ENCODE data around the gene ATAD2B. TPM values are rescaled to one million over a fixed set of nuclear protein-coding genes. Genes with fewer than 3 reads are reported as not detected.

Gene ATAD2B
- total RNA-seq, 4 donors from 2014 or later: 22.9 to 34.9 (median 28.5) TPM

DNA sequence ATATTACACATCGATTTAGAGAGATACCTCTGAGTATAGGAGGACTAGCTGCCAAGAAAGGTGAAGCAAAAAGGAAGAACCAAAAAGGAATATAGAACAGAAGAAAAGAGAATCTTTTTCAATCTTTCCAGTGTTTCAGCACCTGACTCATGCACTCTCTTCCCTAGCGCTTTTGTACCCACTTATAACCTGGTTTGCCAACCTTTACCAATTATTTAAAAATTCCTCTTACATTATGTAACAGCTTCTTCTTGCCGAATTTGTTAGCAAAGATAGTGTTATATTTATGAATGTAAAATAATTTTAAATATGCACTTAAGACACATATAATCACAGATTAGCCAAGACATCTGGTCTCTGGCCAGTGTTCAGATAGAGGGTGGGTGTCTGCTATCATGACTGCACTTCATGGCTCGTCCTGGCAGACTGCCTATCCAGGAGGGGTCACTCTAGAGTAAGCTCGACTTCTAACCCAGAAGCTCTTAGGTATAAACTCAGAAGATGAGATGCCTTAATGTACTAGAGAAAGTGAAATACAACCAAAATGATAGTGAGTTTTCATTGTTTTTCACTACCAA lies 122.9 kb downstream of the ATAD2B start:
- TF ChIP-seq, protein P1, sequence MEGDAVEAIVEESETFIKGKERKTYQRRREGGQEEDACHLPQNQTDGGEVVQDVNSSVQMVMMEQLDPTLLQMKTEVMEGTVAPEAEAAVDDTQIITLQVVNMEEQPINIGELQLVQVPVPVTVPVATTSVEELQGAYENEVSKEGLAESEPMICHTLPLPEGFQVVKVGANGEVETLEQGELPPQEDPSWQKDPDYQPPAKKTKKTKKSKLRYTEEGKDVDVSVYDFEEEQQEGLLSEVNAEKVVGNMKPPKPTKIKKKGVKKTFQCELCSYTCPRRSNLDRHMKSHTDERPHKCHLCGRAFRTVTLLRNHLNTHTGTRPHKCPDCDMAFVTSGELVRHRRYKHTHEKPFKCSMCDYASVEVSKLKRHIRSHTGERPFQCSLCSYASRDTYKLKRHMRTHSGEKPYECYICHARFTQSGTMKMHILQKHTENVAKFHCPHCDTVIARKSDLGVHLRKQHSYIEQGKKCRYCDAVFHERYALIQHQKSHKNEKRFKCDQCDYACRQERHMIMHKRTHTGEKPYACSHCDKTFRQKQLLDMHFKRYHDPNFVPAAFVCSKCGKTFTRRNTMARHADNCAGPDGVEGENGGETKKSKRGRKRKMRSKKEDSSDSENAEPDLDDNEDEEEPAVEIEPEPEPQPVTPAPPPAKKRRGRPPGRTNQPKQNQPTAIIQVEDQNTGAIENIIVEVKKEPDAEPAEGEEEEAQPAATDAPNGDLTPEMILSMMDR (IDR thresholded peaks at IDR 0.05; ENCODE audit: low read depth): no peak

DNA sequence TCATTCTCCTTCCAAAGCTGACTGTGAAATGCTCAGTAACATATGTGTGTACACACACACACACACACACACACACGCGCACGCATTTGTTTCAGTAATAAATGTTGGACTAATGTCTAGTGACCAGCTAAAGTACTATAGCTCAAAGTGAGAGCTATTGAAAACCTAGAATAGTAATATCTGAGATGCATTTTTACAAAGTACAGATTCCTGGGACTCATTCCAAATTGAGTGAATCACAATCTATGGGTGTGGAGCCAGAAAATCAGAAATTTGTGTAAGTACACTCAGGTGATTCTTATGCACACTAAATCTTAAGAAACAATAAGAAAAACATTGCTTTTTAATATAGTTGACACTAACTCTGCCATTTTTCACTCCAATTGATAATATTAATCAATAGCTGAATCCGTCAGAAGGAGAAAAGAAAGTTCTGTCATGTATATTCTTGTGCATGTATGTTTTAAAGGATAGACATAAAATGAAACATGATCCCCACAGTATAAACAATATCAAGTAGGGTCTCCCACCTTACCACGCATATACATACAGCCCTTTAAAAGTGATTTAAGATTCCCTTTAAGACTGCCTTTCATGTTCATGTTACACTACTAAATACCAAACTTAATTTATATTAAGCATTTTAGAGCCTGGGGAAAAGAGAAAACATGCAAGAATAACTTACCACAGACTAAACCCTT lies 123.5 kb downstream of the ATAD2B start:
- TF ChIP-seq, protein P1 (IDR thresholded peaks at IDR 0.05; ENCODE audit: low read depth): no peak

DNA sequence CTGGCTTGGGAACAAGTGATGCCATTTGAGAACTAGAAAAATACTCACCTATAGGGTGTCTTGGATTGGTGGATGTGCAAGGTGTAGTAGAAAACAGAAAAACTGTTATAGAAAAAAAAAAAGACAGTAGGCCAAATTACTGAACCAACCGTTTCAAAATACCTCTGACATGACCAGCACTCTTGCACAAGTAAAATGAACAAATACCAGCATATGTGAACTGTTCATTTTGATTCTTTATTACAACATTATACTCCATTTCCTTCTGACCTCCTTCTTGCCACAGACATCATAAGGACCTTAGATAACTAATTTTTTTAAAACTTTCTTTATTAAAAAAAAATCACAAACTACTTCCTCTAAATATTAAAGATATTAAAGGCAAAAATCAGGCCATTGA lies 125.5 kb downstream of the ATAD2B start:
- TF ChIP-seq, protein P1 (IDR thresholded peaks at IDR 0.05; ENCODE audit: low read depth): no peak

DNA sequence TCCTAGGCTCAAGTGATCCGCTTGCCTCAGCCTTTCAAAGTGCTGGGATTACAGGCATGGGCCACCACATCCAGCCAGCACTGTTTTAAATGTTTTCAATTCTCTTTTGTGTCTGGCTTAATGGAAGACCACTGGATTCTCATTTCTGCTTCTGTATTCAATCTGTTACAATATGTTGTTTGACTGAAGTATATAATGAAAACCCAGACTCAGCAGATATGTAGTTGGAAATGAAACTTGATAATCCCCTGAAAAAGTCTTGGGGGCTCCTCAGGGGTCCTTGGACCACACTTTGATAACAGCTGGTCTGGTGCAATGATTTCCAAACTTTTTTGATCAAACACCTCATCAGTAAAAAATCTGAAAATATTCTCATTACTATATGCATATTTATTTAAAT lies 132.7 kb downstream of the ATAD2B start:
- TF ChIP-seq, protein P1 (IDR thresholded peaks at IDR 0.05; ENCODE audit: low read depth): no peak

DNA sequence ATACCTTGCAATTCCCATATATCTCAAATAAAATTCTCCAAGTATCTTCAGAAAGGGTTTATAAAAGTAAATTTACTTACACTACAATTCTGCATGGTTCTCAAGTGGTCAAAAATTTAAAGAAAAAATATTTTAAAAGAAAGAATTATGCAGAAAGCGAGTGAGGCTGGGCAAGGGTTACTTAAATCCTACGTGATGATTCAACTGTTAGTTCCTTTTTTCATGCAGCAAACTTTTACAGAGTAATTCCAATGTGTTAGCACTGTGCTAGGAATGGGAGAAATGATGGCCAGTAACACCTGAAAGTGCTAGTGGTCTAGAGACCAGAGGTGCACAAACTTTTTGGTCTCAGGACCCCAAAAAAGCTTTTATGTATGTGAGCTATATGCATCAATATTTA lies 133.4 kb downstream of the ATAD2B start:
- TF ChIP-seq, protein P1 (IDR thresholded peaks at IDR 0.05; ENCODE audit: low read depth): no peak

DNA sequence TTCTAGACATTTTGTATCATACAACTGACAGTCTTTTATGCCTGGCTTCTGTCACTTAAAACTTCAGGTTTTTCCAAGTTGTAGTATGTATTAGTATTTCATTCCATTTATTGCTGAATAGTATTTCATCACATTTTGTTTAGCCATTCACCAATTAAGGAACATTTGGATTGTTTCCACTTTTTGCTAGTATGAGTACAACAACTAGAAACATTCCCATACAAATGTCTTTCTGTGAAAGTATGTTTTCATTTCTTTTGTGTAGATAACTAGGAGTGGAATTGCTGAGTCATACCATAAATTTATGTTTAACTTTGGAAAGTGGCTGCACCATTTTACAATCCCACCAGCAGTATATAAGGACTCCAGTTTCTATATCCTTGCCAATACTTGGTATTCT lies 135.9 kb downstream of the ATAD2B start:
- TF ChIP-seq, protein P1 (IDR thresholded peaks at IDR 0.05; ENCODE audit: low read depth): no peak

DNA sequence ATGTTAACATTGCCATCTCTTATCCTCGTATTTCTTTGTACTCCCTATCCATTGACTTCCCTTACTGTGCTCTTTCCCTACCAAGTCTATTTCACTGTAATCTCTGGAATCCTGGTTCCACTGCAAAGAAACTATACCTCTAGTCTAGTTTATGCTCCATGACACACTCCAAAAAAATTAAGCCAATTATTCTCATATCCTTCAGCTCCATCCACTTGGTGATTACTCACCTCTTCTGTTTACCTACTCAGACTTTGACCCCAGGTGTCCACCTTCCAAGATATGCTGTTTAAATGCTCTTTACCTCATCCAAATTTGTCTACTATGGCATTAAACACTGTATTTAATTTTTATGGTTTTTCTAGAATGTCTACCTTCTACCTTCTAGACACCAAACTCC lies 137.9 kb downstream of the ATAD2B start:
- TF ChIP-seq, protein P1 (IDR thresholded peaks at IDR 0.05; ENCODE audit: low read depth): no peak
